OCI-LY3 (cell line): ENCODE results near the gene RNF138.
"Not testable (repeated sequence)": the region's sequence is repeated elsewhere in the genome, so short reads cannot be mapped to it uniquely, and the experiment has no call there.

Experiments used
- H2AFZ ChIP-seq: fragments of 200-600, 300-600 bp; shearing (Covaris generic); 2 replicates; pipeline ENCODE4 v1.6.0; 2014; ENCODE audit warnings: antibody characterized with exemption, low read depth, low read length
- H3K27ac ChIP-seq: fragments of 200-600, 300-600 bp; sonication (generic); 2 replicates; pipeline ENCODE4 v1.5.1; 2014; ENCODE audit warnings: mild to moderate bottlenecking, low read length, moderate library complexity, mixed read lengths
- H3K27me3 ChIP-seq: fragments of 200-600, 300-600 bp; sonication (generic); 2 replicates; pipeline ENCODE4 v1.6.1; 2014; ENCODE audit warnings: low read depth, low read length, mixed read lengths
- H3K36me3 ChIP-seq: fragments of 200-600, 300-600 bp; sonication (generic); replicated peaks from 2 replicates; pipeline ENCODE3; 2014; ENCODE audit warnings: low read depth, low read length, mixed read lengths
- H3K4me1 ChIP-seq: fragments of 300-600, 200-600 bp; sonication (generic); 2 replicates; pipeline ENCODE4 v1.6.1; 2014; ENCODE audit warnings: low read length, mixed read lengths
- H3K4me2 ChIP-seq: fragments of 200-600, 300-600 bp; sonication (generic); 2 replicates; pipeline ENCODE4 v1.6.1; 2014; ENCODE audit warnings: low read length, mixed read lengths
- H3K4me3 ChIP-seq: fragments of 300-600, 200-600 bp; sonication (generic); 2 replicates; pipeline ENCODE4 v1.5.1; 2014; ENCODE audit warnings: antibody characterized with exemption, mild to moderate bottlenecking, low read length, moderate library complexity
- H3K79me2 ChIP-seq: fragments of 300-600, 200-600 bp; shearing (Covaris generic); 2 replicates; pipeline ENCODE4 v1.6.1; 2014; ENCODE audit warnings: mild to moderate bottlenecking, low read length, mixed read lengths
- H3K9ac ChIP-seq: fragments of 300-600, 200-600 bp; shearing (Covaris generic); 2 replicates; pipeline ENCODE4 v1.6.0; 2014; ENCODE audit warnings: mild to moderate bottlenecking, low read length, moderate library complexity
- H3K9me3 ChIP-seq: fragments of 200-600, 300-600 bp; shearing (Covaris generic); 2 replicates; pipeline ENCODE4 v1.6.1; 2014; ENCODE audit warnings: low read length, mixed read lengths; ENCODE audit not compliant: insufficient read depth
- H4K20me1 ChIP-seq: fragments of 200-600, 300-600 bp; sonication (generic); 2 replicates; pipeline ENCODE4 v1.6.1; 2016; ENCODE audit warnings: low read length, mixed read lengths; ENCODE audit not compliant: insufficient read depth
- CTCF ChIP-seq: fragments of 200-600, 300-600 bp; sonication (generic); IDR thresholded peaks from 2 replicates; pipeline ENCODE4 v1.5.1; 2014; ENCODE audit warnings: antibody characterized with exemption, low read length, low read depth
- EZH2phosphoT487 ChIP-seq: fragments of 200-600 bp; shearing (Covaris generic); IDR thresholded peaks from 2 replicates; pipeline ENCODE4 v1.6.1; 2018; ENCODE audit warnings: antibody characterized with exemption, mixed run types, low read depth

RNF138 gene

GRCh38 chr18:32083781-32084180 lies 7.9 kb upstream of the RNF138 start:
- H3K9ac ChIP-seq = no peak overlapping the region
- no peaks in the 10 kb centered on the region for H3K27me3 ChIP-seq
- H3K27ac ChIP-seq = no peak overlapping the region
- no peaks in the 10 kb centered on the region for H4K20me1 ChIP-seq
- H3K4me2 ChIP-seq = no peak overlapping the region
- TF ChIP-seq CTCF (no peak), EZH2phosphoT487 (no peak)
- no peak overlapping the region for H3K4me3 ChIP-seq
- no peaks in the 10 kb centered on the region for H3K9me3 ChIP-seq
- H3K36me3 ChIP-seq = no peaks in the 10 kb centered on the region
- peaks cover 29% of the 10 kb centered on the region for H3K4me1 ChIP-seq
- no peaks in the 10 kb centered on the region for H3K79me2 ChIP-seq
- no peak overlapping the region for H2AFZ ChIP-seq

- TF ChIP-seq EZH2phosphoT487 = no peak
- TF ChIP-seq CTCF = no peak
- H2AFZ ChIP-seq = no peak overlapping the region
- no peak overlapping the region for H3K4me3 ChIP-seq
- no peaks in the 10 kb centered on the region for H3K36me3 ChIP-seq
- peaks cover 18% of the 10 kb centered on the region for H3K4me1 ChIP-seq
- no peaks in the 10 kb centered on the region; the same call in 1 of the 2 replicates for H3K79me2 ChIP-seq
- no peaks in the 10 kb centered on the region for H3K27me3 ChIP-seq
- no peaks in the 10 kb centered on the region for H3K9me3 ChIP-seq
- no peaks in the 10 kb centered on the region for H4K20me1 ChIP-seq
- no peak overlapping the region for H3K4me2 ChIP-seq
- H3K9ac ChIP-seq = no peak overlapping the region
- no peak overlapping the region for H3K27ac ChIP-seq
These were observed 4.8 kb upstream of the RNF138 start for GRCh38 chr18:32086881-32087280.

GRCh38 chr18:32090831-32091230 lies 843 bp upstream of the RNF138 start:
- peaks cover 17% of the 10 kb centered on the region for H3K4me1 ChIP-seq
- not testable (repeated sequence) for H3K27me3 ChIP-seq, H3K27ac ChIP-seq, H3K4me2 ChIP-seq, H3K4me3 ChIP-seq, H2AFZ ChIP-seq, H3K9ac ChIP-seq, H3K9me3 ChIP-seq
- H3K79me2 ChIP-seq = peaks cover 34% of the 10 kb centered on the region
- peaks cover 22% of the 10 kb centered on the region for H3K36me3 ChIP-seq
- peaks cover 25% of the 10 kb centered on the region for H4K20me1 ChIP-seq

- peak overlapping the region; percentile 98 for H3K9ac ChIP-seq
- peaks cover 15% of the 10 kb centered on the region for H3K4me1 ChIP-seq
- peaks cover 39% of the 10 kb centered on the region for H3K79me2 ChIP-seq
- H2AFZ ChIP-seq = peak overlapping the region; percentile 75
- H3K27ac ChIP-seq = peak overlapping the region; percentile 94
- peaks cover 30% of the 10 kb centered on the region for H4K20me1 ChIP-seq
- H3K9me3 ChIP-seq = no peaks in the 10 kb centered on the region
- H3K36me3 ChIP-seq = peaks cover 27% of the 10 kb centered on the region
- no peaks in the 10 kb centered on the region for H3K27me3 ChIP-seq
- H3K4me3 ChIP-seq = peak overlapping the region; percentile 92
- H3K4me2 ChIP-seq = peak overlapping the region; percentile 73
- TF ChIP-seq EZH2phosphoT487 (no peak), CTCF (no peak)
These were observed 350 bp upstream of the RNF138 start for GRCh38 chr18:32091325-32091723.
